GM19372 (cell line): ENCODE measurements around the gene CHMP4B.

Experiments used
- ATAC-seq: cut with Tn5 transposase; IDR thresholded peaks from one replicate; pipeline ENCODE4 v1.9.1; 2021; ENCODE audit warnings: mild to moderate bottlenecking, low read depth, moderate library complexity; ENCODE audit not compliant: unreplicated experiment

CHMP4B gene

DNA sequence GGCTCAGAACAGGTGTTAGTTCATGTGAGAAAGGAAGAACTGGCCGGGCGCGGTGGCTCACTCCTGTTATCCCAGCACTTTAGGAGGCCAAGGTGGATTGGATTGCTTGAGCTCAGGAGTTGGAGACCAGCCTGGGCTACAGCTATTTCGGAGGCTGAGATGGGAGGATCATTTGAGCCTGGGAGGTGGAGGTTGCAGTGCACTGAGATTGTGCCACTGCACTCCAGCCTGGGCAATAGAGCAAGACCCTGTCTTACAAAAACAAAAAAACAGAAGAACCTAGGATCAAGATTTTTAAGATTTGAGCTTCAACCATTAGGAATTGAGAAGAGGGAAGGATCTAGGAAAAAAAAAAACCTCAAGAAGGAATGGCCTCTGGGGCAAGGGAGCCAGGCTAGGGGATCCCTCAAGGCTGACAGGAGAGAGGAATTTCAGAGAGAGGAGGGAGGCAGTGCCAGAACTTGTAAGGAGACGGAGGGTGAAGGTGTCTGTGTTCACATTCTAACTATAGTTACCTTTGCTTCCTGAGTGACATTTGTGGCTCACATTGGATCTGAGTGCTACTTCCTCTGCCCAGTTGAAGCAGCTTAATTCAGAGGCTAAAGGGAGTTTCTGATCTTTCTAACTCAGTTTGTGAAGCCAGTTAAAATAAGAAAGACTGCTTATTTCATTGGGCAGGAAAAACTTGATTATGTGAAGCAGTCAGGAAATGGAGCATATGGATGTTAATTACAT, 26.1 kb downstream of the CHMP4B start:
- ATAC-seq = no peak

DNA sequence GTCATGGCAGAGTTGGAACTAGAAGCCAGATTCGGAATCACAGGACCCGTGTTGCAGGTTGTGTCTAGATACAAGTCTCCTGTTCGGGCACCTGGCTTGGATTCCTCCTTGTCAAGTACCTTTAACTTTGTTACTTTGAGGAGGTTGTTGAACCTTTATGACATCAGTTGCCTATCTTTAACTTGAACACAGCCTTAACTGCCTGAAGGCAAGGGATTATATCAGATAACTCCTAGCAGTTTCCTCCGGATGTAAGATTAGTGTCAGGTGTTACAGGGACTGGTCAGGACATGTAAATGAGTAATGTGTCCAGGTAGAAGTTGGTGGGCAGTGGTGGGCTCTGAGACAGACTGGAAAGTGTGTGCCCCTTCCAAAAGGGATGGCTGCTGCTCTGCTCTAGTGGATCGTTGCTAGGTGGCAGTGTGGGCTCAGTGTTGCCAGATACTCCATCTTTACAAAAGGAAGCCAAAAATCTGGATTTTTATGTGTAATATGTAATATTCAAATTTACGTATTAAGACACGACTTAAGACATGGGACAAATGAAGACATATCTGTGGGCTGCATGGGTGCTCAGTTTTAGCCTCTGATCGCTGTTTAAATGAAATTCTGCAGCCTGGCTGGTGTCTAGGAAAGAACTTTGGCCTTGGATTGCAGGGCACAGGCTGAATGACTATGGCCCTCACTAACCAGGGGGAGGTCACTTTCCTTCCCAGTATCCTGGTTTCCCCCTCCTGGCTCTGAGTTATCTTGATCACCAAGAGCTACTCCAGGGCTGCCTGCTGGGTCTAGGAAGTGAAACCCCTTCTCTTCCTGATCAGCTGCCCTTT, 27.1 kb downstream of the CHMP4B start:
- ATAC-seq = no peak

- no peak for ATAC-seq
Measured at GRCh38 chr20:33839591-33839990, 28.4 kb downstream of the CHMP4B start.

DNA sequence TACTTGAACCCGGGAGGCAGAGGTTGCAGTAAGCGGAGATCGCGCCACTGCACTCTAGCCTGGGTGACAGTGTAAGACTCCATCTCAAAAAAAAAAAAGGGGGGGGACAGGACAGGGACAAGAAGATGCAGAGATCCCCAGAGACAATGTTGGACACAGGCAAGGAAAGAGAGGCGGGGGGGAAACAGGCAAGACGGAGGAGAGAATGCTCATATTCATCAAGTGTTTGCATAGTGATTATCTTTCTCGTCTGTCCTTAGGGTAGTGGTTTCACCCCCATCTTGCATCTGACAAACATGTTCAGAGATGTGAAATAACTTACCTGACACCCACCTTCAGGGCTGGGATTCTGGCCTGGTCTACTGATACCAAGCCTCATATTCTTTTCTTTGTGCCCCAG, 29.0 kb downstream of the CHMP4B start:
- no peak for ATAC-seq

GRCh38 chr20:33840759-33841435, 29.7 kb downstream of the CHMP4B start:
- ATAC-seq = no peak

DNA sequence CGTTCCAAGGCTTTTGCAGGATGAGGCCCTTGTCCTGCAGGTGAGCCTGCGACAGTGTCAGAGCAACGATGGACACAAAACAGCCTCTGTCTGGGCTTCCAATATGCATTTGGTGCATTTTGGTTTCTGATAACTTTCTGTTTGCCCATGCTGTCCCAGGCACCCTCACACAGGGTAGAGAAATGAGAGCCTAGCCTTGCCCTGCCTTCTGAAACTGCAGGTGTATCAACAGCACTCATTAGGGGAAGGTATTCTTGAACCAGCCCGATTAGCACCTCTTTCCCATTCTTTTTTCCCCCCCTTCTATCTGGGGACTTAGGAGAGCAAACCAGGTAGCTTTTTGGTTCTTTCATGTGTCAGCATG, 30.3 kb downstream of the CHMP4B start:
- ATAC-seq = no peak

- no peak for ATAC-seq
Measured at GRCh38 chr20:33842346-33842745, 31.2 kb downstream of the CHMP4B start.

DNA sequence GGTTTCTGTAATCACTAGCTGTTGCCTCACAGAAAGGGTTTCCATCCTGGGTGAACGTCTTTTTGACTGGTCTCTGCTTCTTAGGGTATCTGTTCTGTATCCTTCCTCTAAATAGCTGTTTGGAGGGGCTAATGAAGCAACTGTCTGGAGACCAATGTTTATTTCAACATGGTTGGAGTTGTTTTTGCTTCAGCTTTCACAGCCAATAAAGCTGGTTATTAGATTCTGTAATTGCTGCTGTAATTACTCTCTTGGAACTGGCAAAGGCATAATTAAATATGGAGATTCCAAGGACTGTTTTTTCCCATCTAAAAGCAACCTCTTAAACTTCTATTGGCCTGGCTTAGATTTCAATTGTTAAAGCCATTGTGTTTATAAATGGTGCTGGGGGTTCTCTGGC, 31.9 kb downstream of the CHMP4B start:
- no peak for ATAC-seq

DNA sequence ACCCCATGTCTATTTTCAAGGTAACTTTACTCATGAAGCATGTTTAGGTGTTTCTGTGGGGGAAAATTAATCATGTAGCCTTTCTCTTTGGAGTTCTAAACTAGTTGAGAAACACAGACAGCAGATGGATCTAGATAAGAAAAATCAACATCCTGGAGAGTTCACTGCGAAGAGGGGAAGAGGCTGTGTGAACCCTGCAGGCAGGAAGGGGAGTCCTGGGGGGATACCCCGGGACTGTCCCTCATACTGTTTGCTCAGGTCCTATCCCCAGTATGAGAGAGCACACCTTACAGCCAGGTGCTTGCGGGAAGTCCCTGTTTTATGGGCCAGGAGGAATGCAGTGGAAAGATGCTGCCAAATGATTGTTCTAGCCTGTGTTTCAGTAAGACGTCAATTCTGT, 32.7 kb downstream of the CHMP4B start:
- no peak for ATAC-seq

GRCh38 chr20:33846291-33846935, 35.3 kb downstream of the CHMP4B start:
- ATAC-seq = no peak

DNA sequence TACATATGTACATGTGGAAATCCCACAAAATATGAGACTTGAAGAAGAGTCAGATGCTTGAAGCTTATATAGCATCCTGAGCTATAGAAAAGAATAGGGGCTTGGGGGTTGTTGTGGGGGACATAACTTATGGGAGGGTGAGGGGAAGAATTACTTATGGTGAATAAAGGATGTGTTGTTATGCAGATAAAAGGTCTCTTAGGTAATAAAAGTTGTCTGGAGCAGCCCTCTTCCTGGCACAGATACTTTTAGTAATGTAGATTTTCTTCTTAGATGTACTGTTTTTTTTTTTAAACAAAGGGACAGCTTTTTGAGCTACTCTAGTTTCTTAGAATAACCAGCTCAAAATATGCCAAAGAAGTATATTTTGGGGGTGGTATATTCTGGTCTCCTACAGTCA, 35.9 kb downstream of the CHMP4B start:
- ATAC-seq = no peak

DNA sequence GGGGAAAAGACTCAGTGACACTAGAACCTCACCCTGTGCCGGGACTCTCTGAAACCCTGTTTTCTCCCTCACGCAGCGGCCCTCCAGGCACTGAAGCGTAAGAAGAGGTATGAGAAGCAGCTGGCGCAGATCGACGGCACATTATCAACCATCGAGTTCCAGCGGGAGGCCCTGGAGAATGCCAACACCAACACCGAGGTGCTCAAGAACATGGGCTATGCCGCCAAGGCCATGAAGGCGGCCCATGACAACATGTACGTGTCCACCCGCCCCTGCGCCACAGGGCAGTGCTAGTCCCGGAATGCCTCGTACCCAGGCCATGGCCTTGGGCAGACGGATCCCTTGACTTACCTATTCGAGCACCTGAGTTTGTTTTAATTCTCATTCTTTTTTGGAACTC, 37.2 kb downstream of the CHMP4B start:
- no peak for ATAC-seq

- ATAC-seq = no peak
Measured at GRCh38 chr20:33850159-33850558, 39.0 kb downstream of the CHMP4B start.

DNA sequence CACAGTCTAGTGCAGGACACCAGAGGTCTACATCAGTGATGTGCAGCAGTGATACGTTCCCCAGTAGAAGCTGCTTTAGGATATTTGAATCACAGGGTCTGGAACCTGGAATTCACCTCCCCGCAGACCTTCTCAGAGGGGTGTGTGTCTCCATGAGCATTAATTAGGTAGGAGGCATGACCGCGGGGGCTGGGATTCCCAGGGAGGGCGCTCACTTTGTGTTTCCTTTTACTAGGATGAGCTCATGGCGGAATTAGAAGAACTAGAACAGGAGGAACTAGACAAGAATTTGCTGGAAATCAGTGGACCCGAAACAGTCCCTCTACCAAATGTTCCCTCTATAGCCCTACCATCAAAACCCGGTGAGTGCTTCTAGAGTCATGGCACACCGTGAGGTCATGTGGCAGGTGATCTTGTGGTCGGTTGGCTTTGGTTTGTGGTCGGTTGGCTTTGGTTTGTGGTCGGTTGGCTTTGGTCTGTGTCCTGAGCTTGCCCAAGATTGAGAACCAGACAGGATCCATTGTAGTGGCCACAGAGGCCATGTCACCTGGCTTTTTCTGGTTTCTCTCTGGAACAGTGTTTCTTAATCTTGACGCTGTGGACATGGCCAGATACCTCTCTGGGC, 40.8 kb downstream of the CHMP4B start:
- ATAC-seq = no peak

DNA sequence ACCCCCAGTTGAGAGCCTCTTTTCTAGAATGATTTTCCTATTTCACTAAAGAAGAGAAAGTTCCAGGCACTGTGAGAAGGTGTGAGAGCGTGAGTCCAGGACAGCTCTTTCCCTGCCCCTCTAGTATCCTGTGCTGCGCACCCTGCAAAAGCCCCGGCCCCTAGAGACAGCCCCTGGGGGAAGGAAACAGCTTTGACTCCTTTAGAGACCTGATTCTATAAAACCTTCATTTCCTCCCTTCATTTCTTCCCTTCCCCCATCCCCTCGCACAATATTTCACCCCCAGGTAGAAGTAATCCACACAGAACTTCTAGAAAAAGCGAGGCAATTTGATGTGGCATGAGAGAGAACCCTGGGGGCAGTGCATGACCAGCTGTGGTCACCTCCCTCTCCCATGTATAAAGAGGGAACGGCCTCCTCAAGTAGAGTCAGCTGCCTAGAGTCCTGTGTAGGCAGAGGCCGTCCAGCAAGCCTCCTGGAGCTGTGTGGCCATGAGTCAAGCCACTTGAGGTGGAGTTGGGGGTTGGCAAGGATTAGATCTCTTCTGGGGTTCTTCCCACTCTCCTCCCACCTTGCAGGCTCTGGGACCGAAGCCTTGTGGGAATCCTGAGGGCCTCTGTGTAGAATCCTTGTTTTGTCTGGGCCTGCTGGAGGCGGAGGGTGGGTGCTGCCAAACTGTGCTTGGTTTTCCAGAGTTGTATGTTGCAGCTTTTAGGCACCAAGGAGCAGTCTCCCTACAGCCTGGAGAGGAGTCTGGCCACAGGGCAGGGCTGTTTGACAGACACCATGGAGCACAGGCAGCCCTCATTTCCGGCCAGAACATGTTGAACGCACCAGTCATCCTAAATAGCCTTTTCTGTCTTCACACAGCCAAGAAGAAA, 41.7 kb downstream of the CHMP4B start:
- ATAC-seq = no peak

DNA sequence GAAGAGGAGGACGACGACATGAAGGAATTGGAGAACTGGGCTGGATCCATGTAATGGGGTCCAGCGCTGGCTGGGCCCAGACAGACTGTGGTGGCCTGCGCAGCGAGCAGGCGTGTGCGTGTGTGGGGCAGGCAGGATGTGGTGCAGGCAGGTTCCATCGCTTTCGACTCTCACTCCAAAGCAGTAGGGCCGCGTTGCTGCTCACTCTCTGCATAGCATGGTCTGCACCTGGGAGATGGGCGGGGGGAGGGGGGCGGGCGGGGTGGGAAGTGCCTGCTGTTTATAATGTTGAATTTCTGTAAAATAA, 42.3 kb downstream of the CHMP4B start:
- no peak for ATAC-seq

DNA sequence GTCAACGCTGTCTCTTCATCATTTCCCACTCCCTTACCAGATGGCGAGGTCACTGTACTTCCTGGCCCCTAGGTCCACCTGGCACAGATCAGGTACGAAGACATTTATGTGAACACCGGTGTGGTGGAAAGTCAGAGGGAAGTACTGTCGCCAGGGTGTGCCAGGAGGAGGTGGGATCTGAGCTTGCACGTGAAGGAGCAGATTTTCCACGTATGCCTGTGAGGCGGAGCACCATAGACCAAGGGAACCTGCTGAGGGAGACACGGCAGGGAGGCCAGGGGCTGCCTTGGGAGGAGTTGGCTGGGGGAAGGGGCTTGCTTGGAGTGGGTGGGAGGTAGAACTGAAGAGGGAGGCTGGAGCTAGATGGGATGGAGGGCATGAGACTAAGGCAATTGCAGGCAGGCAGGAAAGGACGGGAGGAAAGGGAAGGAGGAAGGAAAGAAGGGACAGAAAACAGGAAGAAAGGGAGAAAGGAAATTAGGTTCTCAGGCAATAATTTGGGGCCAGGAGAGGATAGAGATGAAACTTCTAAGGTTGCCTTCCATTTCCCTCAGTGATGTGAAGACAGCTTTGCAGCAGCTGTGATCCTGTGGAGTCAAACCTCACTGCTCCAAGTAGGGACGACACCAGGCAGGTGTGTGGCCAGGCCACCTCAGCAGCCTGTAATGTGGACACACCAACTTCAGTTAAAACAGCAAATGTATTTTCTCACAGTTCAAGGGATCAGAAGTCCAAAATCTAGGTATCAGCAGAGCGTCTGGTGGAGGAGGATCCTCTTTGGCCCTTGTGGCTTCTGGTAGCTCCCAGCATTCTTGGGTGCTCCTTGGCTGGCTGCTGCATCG, 46.8 kb downstream of the CHMP4B start:
- no peak for ATAC-seq

- ATAC-seq = no peak
Measured at GRCh38 chr20:33858666-33859065, 47.5 kb downstream of the CHMP4B start.

DNA sequence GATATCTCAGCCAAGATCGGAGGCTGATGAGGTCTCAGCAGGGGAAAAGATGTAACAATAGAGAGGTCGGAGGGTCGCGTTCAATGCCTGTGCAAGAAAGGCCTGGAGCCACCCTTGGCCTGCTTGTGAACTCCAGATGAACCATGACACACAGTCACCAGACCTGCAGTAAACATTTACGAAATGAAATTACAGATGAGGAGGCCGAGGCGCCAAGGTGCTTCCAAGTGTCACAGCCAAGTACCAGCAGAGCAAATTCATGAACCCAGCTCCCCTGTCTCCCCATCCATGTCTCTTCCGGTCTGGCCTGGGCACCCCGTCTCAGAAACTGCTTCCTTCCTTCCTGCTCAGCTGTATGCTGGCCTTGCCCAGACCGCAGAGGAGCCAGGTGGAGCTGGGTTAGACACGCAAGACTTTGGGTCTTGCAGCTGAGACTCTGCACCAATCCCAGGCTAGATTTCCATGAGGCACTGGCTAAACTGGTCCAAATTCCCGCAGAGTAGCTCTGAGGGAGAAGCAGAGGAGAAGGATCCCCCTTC, 48.1 kb downstream of the CHMP4B start:
- no peak for ATAC-seq
